GM12801 (cell line): ENCODE results near the gene IRGC.

Experiments
- CTCF ChIP-seq: IDR thresholded peaks from one replicate; pipeline ENCODE4 v1.5.1; 2011; ENCODE audit warnings: control low read depth; ENCODE audit not compliant: insufficient read length; ENCODE audit errors: extremely low read depth

Gene IRGC

GRCh38 chr19:43704002-43704705 is 11.7 kb upstream of the IRGC start:
- TF ChIP-seq CTCF, result no peak

GRCh38 chr19:43705729-43706128 is 10.1 kb upstream of the IRGC start:
- TF ChIP-seq CTCF, result no peak

DNA sequence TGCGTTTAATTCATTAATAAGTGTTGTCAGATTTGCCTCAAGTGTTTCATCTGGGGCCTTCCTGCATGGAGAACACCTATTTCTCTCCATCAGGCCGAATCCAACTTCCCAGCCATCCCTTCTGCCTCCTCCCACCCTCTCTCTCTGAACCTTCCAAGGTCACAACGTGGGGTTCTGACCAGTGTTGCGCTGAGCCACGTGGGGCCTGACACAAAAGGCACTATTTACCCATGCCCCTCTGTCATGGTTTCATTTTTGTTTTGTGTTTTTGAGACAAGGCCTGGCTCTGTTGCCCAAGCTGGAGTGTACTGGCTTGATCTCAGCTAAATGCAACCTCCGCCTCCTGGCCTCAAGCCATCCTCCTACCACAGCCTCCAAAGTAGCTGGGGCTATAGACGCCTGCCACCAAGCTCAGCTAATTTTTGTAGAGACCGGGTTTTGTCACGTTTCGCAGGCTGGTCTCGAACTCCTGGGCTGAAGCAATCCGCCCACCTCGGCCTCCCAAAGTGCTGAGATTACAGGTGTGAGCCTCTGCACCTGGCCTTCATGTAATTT is 8.6 kb upstream of the IRGC start:
- TF ChIP-seq CTCF, result no peak

GRCh38 chr19:43708716-43709115 is 7.2 kb upstream of the IRGC start:
- TF ChIP-seq CTCF, result no peak

- TF ChIP-seq CTCF, result no peak
These were observed 4.0 kb upstream of the IRGC start for GRCh38 chr19:43711751-43712355.

- TF ChIP-seq CTCF, result no peak
These were observed 2.7 kb upstream of the IRGC start for GRCh38 chr19:43713208-43713607.

DNA sequence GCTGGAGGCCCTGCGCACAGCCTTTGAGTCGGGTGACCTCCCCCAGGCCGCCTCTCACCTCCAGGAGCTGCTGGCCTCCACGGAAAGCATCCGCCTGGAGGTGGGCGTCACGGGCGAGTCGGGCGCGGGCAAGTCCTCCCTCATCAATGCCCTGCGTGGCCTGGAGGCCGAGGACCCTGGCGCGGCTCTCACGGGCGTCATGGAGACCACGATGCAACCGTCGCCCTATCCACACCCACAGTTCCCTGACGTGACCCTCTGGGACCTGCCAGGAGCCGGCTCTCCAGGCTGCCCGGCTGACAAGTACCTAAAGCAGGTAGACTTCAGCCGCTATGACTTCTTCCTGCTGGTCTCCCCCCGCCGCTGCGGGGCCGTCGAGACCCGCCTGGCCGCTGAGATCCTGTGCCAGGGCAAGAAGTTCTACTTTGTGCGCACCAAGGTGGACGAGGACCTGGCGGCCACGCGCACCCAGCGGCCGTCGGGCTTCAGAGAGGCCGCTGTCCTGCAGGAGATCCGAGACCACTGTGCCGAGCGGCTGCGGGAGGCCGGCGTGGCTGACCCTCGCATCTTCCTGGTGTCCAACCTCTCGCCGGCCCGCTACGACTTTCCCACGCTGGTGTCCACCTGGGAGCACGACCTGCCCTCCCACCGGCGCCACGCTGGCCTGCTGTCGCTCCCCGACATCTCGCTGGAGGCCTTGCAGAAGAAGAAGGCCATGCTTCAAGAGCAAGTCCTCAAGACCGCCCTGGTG is 2.9 kb downstream of the IRGC start:
- no peak for TF ChIP-seq CTCF
